Measurements from ENCODE around the gene GPR55. TPM values are rescaled to one million over a fixed set of nuclear protein-coding genes. Genes with fewer than 3 reads are reported as not detected.

Gene GPR55
- total RNA-seq, 2 donors from 2014 or later, result not detected

- Histone ChIP-seq H3K9me3 (no peaks in the 10 kb centered on the region), H3K4me3 (no peak overlapping the region), H3K27ac (no peak overlapping the region), H3K27me3 (replicated peaks; ENCODE audit: insufficient read depth) (no peaks in the 10 kb centered on the region), H3K36me3 (no peaks in the 10 kb centered on the region), H3K4me1 (ENCODE audit: control insufficient read depth in 1 of 2, low read depth in 2 of 2) (peaks cover 3 to 10% of the 10 kb centered on the region in 2 donors)
- TF ChIP-seq CTCF (IDR thresholded peaks at IDR 0.05), result no peak
- no peak for DNase-seq (ENCODE audit: low spot score)
- ATAC-seq (ENCODE audit: insufficient number of reproducible peaks, low FRiP score, low read depth), result no peak
These were observed 63.3 kb downstream of the GPR55 start for GRCh38 chr2:230861552-230862255.

Other genes starting within 250 kb of the GPR55 start
- gene CAB39, start 212.4 kb downstream of the GPR55 start, total RNA-seq, result 100 to 1,000 TPM in 1 of 2 donors, 10 to 100 TPM in 1; 83.1 to 103 TPM
- gene ITM2C, start 60.3 kb downstream of the GPR55 start, total RNA-seq, result 10 to 100 TPM; 65.5 to 70.6 TPM
- gene SPATA3, start 70.9 kb upstream of the GPR55 start, total RNA-seq, result not detected
- under 1 TPM in 1 of 2 donors, not detected in 1; 0.14 TPM for gene C2orf72, start 112.3 kb upstream of the GPR55 start, total RNA-seq
- 10 to 100 TPM; 42.2 to 73.5 TPM for gene PSMD1, start 131.6 kb upstream of the GPR55 start, total RNA-seq
- 1 to 10 TPM; 2.8 to 9.2 TPM for gene HTR2B, start 199.8 kb upstream of the GPR55 start, total RNA-seq